Esophagus muscularis mucosa (tissue), 3 donors: Measurements from ENCODE around the gene PPP1R3C.

ENCODE experiments used
- CTCF ChIP-seq, 3 experiments: fragments of 200-600 bp in 2 of 3; fragments of 450-650 bp in 1 of 3; sonication (generic) in 2 of 3; IDR thresholded peaks; one replicate each; pipeline ENCODE4 v1.5.1; 2017 to 2019; ENCODE audit warnings: antibody characterized with exemption in 3 of 3, mild to moderate bottlenecking in 2 of 3, moderate library complexity in 1 of 3
- POLR2A ChIP-seq: fragments of 450-650 bp; IDR thresholded peaks from one replicate; pipeline ENCODE4 v1.6.1; 2017; ENCODE audit warnings: antibody characterized with exemption, moderate library complexity, mild to moderate bottlenecking, low read depth
- POLR2AphosphoS5 ChIP-seq, 2 donors: sonication (generic); formaldehyde crosslinking; IDR thresholded peaks; one replicate each; pipeline ENCODE4 v1.6.1; 2017; ENCODE audit warnings: antibody characterized with exemption in 2 of 2

DNA sequence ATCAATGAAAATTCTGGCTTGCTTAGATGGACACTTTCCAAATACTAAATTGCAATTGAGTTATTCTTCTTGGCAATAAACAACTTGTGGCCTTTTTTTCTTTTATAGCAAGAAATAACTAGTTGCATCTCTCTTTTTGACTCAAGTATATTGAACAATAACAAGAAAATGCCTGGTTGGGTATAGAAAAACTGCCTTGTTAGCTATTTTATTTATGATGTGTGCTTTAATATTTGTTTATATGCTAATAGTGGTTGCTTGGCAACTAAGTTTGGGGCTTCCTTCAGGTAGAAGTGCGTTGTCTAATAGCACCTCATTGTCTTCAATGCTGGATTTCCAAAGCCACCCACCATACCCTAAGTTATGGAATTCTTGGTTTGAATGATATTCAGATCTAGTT lies 30.1 kb upstream of the PPP1R3C start:
- no peak for TF ChIP-seq CTCF (IDR thresholded peaks at IDR 0.05)
- no peak for TF ChIP-seq POLR2A
- no peak for TF ChIP-seq POLR2AphosphoS5 (IDR thresholded peaks at IDR 0.05)
